HG03565 (cell line): ENCODE measurements around the gene MRPS6.

Experiments
- ATAC-seq: cut with Tn5 transposase; IDR thresholded peaks from one replicate; pipeline ENCODE4 v1.9.1; 2021; ENCODE audit warnings: mild to moderate bottlenecking, moderate library complexity; ENCODE audit not compliant: unreplicated experiment

The MRPS6 gene

GRCh38 chr21:34065027-34065426, 8.4 kb upstream of the MRPS6 start:
- ATAC-seq, result no peak

DNA sequence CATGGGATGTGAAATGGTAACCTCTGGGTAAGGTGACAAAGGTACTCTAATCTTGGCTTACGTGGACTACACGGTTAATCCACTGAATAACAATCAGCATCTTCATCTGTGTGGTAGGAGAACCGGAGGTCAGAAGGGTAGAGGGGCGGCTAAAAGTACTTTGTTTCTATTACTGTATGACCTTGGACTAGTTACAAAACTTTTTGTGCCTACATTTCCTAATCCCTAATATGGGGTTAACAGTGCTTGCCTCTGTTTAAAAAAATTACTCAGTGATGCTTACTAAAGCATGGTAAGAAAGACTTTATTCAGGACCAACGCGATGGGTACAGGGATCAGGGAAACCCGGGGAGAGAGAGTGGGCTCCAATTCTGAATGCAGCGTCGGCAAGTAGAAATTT, 1.7 kb upstream of the MRPS6 start:
- no peak for ATAC-seq

DNA sequence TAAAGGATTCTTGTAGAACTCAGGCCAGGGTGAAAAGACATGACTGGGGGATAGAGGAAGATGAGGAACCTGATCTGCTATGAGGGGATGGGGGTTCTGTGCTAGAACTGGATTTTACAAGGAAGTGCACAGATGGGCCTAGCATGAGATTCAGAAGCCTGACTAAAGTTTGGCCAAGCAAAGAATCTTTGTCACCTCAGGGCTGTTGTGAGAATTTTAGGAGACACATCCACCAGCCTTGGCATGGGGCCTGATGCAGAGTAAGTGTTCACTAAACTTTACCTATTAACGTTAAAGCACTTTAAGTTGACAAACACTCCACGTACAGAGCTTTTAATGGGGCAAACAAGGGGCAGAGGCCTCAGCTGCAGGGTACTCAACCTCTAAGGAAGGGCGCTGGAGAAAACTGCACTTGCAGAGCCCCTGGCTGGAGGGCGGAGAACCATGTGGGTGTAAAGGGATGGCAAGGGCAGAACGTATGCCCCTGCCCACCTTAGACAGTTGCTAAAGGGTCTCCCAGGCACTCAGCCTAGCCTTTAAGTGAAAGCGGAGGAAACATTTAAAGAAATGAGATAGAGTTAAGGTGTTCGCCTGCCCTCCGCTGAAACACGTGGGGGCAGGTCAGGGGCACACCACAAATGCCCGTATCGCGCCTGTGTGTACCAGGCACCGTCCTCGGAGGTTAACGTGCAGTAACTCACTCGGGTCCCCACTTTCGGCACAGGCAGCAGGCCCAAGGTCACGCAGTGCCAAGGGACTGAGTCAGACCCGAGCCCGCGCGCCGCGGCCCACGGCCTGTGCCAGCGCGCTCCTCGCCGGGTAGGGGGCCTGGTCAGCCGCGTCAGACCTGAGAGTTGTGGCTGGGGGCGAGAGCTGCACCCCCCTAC, 990 bp upstream of the MRPS6 start:
- ATAC-seq, result no peak

DNA sequence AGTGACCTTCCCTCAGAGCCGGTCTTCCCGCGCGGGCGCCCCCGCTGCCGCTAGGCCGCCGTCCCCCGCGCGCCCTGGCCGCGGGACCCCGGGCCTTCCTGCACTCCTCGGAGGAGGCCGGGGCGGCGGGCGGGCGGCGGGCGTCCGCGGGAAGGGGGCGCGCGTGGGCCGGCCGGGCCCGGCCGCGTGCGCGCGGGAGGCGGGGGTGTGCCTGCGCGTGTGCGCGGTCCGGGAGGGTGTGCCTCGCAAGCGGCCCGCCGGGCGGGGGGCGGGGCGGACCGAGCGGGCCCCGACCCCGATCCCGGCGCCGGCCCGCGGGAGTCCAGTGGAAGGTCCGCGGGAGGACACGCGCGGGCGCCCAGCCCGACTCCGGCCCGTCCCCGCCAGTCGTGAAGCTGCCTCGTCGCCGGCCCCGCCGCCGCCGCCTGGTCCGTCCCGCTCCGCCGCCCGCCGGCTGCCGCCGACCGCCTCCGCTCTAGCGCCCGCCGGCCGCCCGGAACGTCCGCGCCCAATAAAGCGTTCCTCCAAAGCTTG, 438 bp downstream of the MRPS6 start:
- ATAC-seq, result peak; percentile 22

DNA sequence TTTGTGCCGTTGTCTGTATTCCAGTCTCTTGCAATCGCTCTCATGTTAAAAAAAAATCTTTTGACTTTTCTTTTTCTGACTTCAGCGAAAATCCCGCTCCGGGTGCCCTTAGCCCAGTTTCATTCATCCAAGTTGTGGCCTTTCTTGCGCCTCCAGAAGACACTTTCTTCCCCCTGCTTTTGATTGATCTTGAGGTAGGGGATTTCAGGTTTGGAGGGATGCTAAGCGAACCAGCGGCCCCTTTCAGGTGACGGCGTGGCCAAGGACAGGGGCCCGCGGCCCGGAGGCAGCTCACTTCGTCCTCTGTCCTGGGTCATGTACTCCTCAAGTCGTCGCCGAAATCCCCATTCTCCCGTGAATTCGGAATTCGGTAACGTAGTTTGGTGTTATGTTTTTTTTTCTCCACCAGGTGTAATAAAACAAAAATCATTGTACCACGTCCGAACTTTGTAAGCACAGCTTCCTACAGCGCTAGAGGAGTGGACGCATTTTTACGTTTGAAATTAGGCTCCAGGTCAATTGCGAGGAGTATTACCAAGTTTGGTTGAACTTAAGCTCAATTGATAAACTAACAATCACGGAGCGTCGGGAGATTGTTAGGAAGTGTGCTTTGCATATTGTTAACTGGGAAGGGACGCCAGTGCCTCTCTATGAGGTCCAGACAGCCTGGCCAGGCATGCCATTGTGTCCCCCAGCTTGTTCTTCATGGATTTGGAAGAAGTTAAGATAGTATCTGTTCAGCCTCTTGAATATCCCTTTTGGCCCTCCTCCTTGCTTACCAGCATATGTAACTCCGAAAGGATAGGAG, 1.1 kb downstream of the MRPS6 start:
- ATAC-seq, result no peak

DNA sequence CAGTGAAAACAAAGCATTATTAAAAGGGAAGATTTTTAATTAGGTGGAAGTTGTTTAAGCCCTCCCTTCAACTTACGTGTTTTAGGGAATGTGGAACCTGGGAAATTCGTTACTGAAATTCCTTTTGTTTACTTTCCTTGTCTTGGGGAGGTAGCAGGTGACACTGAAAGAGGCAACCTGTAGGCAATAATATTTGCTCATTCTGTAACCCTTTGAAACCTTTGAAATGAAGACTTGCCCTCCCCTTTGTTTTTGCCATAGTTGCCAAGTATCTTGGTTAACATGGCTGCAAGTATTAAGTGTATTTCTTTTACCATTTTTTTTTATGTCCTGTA, 1.7 kb downstream of the MRPS6 start:
- no peak for ATAC-seq

- ATAC-seq, result no peak
These were observed 2.6 kb downstream of the MRPS6 start for GRCh38 chr21:34075760-34076660.

GRCh38 chr21:34076835-34077234, 3.5 kb downstream of the MRPS6 start:
- no peak for ATAC-seq

DNA sequence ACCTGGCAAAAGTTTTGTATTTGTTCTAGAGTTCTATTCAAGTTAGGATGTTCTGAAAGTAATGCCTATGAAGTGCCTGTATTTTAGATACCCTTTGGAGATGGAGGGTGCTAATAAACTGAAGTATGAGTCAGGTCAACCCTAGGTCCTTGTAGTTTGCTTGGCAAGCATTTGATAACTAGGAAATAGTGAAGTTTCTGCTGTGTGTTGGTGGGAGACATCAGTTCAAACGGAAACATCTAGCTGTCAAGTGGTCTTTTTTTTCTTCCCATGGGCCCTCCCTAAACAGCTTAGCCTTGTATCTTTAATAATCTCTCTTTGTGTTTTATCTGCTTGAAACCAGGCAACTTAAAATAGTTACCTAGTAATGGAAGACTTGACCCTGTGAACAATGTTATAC, 4.5 kb downstream of the MRPS6 start:
- no peak for ATAC-seq

DNA sequence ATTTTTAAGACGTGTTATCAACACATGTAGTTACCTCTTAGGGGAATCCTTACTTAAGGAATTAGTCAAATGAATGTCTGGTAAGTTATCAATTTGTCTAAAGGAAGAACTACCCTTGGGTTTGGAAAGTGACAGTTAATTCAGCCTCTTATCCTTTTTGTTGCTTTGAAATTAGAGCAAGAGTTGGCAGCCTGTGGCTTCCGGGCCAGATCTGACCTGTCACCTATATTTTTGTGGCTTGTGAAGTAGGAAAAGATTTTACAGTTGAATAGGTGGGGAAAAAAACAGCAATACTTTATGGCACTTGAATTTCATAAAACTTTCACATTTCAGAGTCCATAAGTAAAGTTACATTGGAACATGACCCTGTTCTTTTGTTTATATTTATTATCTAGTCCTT, 5.5 kb downstream of the MRPS6 start:
- no peak for ATAC-seq

DNA sequence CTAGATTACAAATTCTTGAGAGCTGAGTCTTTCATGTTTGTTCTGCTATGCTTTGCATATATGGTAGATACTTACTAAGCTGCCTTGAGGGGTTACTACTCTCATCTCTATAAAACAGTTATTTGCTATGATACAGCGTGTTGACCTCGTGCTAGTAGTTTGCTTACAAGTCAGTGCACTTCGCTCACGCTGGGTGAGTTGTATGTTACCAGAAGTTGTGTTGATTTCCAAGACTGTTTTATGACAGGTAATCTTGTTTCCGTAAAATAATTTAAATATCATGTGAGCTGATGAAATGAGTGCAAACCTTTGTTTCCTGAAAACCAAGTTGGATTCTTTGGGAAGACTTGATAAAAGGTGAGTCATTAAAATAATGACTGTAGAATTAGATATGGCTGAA, 7.3 kb downstream of the MRPS6 start:
- no peak for ATAC-seq

DNA sequence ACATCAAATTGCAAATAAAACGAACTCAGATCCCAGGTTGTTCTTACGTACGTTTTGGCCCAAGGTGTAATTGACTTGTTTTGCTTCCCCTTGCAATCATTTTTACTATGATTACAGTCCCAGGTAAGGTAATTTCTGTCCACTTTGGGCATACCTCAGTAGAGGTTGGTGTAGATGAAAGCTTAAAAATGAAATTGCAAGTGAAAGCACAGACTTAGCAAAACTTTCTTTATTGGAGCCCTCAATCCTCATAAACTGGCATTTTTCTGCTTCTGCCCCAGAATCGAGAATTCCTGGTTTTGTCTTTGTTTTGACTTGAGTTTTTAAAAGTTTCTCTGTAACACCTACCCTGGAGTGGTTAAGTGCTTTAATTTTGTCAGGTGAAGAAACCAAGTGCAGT, 9.4 kb downstream of the MRPS6 start:
- ATAC-seq, result no peak

GRCh38 chr21:34083357-34083756, 10.0 kb downstream of the MRPS6 start:
- ATAC-seq, result no peak

DNA sequence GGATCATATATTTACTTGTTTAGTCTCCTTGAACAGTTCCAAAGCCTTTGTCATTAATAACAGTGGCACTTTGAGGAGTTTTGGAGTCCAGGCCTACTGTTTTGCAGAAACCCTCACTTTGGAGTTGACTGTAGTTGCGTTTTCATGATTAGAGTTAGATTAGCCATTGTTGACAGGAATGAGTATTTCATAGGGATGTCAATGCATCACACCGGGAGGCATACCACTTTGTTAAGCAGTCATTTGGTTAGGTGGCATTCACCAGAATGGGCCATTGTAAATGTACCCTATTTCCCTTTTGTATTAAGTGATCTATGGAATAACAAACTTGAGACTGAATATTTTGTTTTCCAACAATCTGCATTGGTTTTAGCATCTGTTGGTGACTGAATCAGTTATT, 11.8 kb downstream of the MRPS6 start:
- no peak for ATAC-seq

DNA sequence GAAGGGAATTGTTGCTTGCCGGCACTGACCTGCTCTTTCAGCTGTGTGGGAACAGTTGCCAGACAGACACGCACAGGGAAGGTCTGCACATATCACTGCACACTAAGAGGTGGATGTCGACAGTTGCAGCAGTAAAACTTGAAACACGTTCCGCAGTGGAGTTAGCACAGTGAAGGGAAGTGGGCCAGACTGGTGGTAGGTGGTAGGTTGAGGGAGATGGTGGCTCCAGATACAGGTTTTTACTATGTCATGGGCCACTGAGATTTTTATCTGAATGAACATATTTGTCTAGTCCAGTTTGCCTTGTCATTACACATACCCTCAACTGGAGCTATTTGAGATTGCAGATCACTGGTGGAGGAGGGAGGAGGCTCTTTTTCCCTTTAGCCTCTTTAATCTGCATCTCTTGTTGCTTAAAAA, 13.5 kb downstream of the MRPS6 start:
- no peak for ATAC-seq

GRCh38 chr21:34088752-34089151, 15.4 kb downstream of the MRPS6 start:
- ATAC-seq, result no peak

- ATAC-seq, result no peak
These were observed 17.7 kb downstream of the MRPS6 start for GRCh38 chr21:34091032-34091431.

DNA sequence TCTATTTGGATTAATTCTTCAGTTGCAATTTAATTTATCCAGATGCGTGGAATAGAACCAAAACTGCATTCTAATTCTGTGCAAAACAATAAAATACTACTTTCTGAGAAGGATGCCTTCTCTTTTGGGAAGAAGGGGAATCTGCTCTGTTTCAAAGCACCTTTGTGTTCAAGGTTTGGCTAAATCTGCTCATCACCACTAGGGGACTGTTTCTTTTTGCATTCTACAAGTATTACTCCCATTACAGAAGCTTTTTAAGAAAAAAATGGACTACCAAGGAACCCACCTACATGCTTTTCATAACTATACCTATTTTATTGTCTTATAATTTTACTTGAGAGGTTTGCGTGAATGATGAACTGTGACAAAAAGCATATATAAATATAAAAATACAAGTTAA, 18.2 kb downstream of the MRPS6 start:
- ATAC-seq, result no peak

- no peak for ATAC-seq
These were observed 19.0 kb downstream of the MRPS6 start for GRCh38 chr21:34092262-34092921.

GRCh38 chr21:34093083-34093482, 19.7 kb downstream of the MRPS6 start:
- no peak for ATAC-seq
